Loucy (cell line): ENCODE measurements around the gene CHST11.

Experiments used
- H2AFZ ChIP-seq: fragments of 200-600 bp; sonication (generic); 2 replicates; pipeline ENCODE4 v1.6.0; 2016; ENCODE audit warnings: antibody characterized with exemption, mild to moderate bottlenecking, low read length, moderate library complexity
- H3F3A ChIP-seq: fragments of 200-600 bp; 2 replicates; pipeline ENCODE4 v1.6.0; 2016; ENCODE audit warnings: antibody characterized with exemption, low read depth, mild to moderate bottlenecking
- H3K27me3 ChIP-seq: fragments of 200-600 bp; sonication (generic); 2 replicates; pipeline ENCODE4 v1.6.1; 2014; ENCODE audit warnings: low read length, mild to moderate bottlenecking; ENCODE audit not compliant: insufficient read depth, poor library complexity, severe bottlenecking
- H3K36me3 ChIP-seq: fragments of 200-600 bp; sonication (generic); 2 replicates; pipeline ENCODE4 v1.6.1; 2016; ENCODE audit warnings: low read length; ENCODE audit not compliant: insufficient read depth
- H3K4me1 ChIP-seq: fragments of 200-600 bp; sonication (generic); 2 replicates; pipeline ENCODE4 v1.5.1; 2014; ENCODE audit warnings: low read length, mild to moderate bottlenecking; ENCODE audit not compliant: insufficient read depth, poor library complexity, severe bottlenecking
- H3K4me2 ChIP-seq: fragments of 200-600 bp; sonication (generic); 2 replicates; pipeline ENCODE4 v1.6.0; 2014; ENCODE audit warnings: antibody characterized with exemption, low read length, low read depth, mild to moderate bottlenecking; ENCODE audit not compliant: poor library complexity, severe bottlenecking
- H3K4me3 ChIP-seq: fragments of 200-600 bp; sonication (generic); 2 replicates; pipeline ENCODE4 v1.5.1; 2014; ENCODE audit warnings: low read length, mild to moderate bottlenecking, mixed read lengths; ENCODE audit not compliant: poor library complexity, severe bottlenecking
- H3K79me2 ChIP-seq: fragments of 200-600 bp; sonication (generic); 2 replicates; pipeline ENCODE4 v1.6.1; 2014; ENCODE audit warnings: low read length; ENCODE audit not compliant: insufficient read depth
- H3K9ac ChIP-seq: fragments of 200-600 bp; sonication (generic); 2 replicates; pipeline ENCODE4 v1.6.0; 2014; ENCODE audit warnings: mild to moderate bottlenecking, low read depth, low read length, moderate library complexity; ENCODE audit not compliant: poor library complexity, severe bottlenecking
- H3K9me2 ChIP-seq: fragments of 200-600 bp; sonication (generic); replicated peaks from 2 replicates; pipeline ENCODE4 v1.6.1; 2016; ENCODE audit warnings: low read depth, low read length, mixed read lengths
- H3K9me3 ChIP-seq: fragments of 200-600 bp; sonication (generic); 2 replicates; pipeline ENCODE4 v1.6.1; 2014; ENCODE audit warnings: mild to moderate bottlenecking, antibody characterized with exemption, low read length, low read depth; ENCODE audit not compliant: insufficient read depth
- H4K20me1 ChIP-seq: fragments of 200-600 bp; sonication (generic); 2 replicates; pipeline ENCODE4 v1.6.0; 2014; ENCODE audit warnings: antibody characterized with exemption, low read length, mild to moderate bottlenecking; ENCODE audit not compliant: insufficient read depth, poor library complexity, severe bottlenecking
- EZH2phosphoT487 ChIP-seq: fragments of 200-600 bp; IDR thresholded peaks from 2 replicates; pipeline ENCODE4 v1.6.1; 2018; ENCODE audit warnings: antibody characterized with exemption, mild to moderate bottlenecking, moderate library complexity, borderline replicate concordance
- TF ChIP-seq, protein P1 (sequence below): fragments of 200-600 bp; sonication (generic); conservative IDR thresholded peaks from 2 replicates; pipeline ENCODE4 v1.5.1; 2014; ENCODE audit warnings: mild to moderate bottlenecking, antibody characterized with exemption, low read length

CHST11 gene

DNA sequence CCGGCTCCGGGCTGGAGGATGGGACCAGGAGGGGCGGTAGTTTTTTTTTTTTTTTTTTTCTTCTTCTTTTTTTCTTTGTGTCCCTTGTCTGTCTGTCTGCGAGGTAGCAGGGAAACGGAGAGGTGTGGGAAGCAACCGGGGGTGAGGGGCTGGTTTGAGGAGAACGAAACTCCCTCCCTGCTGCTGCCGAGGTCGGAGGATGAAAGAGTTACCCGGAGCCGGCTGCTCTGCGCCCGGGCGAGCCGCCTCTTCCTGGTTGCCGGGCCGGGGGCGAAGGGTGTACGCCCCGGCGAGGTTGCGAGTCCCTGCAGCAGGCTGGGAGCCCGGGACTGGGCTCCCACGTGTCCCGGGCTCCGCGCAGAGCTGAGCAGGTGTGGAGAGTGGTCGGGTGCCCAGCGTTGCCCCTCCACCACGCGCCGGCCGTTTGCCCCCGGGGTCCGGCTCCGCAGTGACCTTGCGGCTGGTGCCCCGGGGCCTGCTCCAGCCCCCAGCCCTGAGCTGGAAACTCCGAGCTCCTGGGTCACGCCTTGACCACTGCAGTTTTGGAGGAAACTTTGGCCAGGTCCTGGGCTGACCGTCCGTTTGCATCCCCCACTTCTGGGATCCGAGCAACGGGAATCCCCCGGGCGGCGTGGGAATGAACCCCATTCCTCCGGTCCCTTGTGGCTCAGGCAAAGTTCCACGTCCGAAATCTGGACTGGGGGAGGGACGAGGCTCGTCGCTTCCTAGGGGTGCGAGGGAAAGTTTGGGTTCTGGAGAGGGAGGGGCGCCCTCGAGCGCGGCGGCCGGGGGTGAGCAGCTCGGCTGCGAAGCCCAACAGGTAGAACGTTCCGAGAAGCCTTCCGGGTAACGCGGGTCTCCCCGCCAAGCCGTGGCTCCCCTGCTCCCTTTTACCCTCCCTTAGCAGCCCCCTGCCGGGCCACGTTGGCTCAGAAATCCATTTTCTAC, 1.3 kb downstream of the CHST11 start:
- Histone ChIP-seq H3F3A (peaks cover 6% of the 10 kb centered on the region; the same call in 1 of the 2 replicates), H3K4me3 (peak overlapping the region; percentile 97), H2AFZ (no peak overlapping the region), H3K27me3 (peaks cover 16% of the 10 kb centered on the region), H3K79me2 (peaks cover 84% of the 10 kb centered on the region), H4K20me1 (peaks cover 64% of the 10 kb centered on the region), H3K9me3 (no peaks in the 10 kb centered on the region), H3K4me1 (peaks cover 45% of the 10 kb centered on the region), H3K36me3 (peaks cover 15% of the 10 kb centered on the region; the same call in 1 of the 2 replicates), H3K9ac (peak overlapping the region; percentile 100), H3K9me2 (no peaks in the 10 kb centered on the region), H3K4me2 (peak overlapping the region; percentile 98)
- TF ChIP-seq, protein P1, sequence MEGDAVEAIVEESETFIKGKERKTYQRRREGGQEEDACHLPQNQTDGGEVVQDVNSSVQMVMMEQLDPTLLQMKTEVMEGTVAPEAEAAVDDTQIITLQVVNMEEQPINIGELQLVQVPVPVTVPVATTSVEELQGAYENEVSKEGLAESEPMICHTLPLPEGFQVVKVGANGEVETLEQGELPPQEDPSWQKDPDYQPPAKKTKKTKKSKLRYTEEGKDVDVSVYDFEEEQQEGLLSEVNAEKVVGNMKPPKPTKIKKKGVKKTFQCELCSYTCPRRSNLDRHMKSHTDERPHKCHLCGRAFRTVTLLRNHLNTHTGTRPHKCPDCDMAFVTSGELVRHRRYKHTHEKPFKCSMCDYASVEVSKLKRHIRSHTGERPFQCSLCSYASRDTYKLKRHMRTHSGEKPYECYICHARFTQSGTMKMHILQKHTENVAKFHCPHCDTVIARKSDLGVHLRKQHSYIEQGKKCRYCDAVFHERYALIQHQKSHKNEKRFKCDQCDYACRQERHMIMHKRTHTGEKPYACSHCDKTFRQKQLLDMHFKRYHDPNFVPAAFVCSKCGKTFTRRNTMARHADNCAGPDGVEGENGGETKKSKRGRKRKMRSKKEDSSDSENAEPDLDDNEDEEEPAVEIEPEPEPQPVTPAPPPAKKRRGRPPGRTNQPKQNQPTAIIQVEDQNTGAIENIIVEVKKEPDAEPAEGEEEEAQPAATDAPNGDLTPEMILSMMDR, result 0 out of 2 replicates have a peak, but pooled peaks have one; percentile 14
- no peak for TF ChIP-seq EZH2phosphoT487

DNA sequence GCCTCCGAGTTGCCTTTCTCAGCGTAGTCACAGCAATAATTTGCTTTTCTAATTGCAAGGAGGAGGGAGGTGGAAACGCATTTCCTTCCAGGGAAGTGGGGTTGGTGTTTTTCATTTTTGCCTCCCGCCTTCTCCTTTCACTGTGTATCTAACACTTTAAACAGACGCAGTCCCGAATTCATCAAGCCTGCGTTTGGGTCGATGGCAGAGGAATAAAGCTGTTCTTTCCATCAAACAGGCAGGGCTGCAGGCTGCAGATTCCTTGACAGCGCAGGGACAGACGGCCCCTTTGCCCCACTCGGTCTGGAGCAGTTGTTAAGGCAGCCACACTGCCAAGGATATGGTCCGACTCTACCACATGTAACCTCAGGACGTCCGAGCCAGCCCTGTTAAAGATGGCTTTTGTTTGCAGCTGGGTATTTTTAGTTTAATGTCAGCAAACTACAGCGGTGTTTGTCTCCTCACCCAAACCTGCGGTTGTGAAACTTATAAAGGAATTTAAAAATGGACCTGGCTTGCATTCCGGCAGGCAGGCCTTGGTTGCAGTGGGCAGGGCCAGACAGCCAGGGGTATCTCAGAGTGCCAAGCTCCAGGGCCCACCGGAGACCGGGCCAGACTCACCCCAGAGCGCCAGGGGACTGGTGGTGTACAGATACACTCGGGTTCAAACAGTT, 2.1 kb downstream of the CHST11 start:
- no peak overlapping the region for H2AFZ ChIP-seq
- H3K36me3 ChIP-seq, result peaks cover 15% of the 10 kb centered on the region; the same call in 1 of the 2 replicates
- TF ChIP-seq, protein P1, result no peak
- no peak for TF ChIP-seq EZH2phosphoT487
- peak overlapping the region; percentile 98 for H3K4me2 ChIP-seq
- H3K9ac ChIP-seq, result peak overlapping the region; percentile 100
- no peaks in the 10 kb centered on the region for H3K9me3 ChIP-seq
- H3K4me1 ChIP-seq, result peaks cover 53% of the 10 kb centered on the region
- peaks cover 71% of the 10 kb centered on the region for H4K20me1 ChIP-seq
- peaks cover 92% of the 10 kb centered on the region for H3K79me2 ChIP-seq
- peaks cover 16% of the 10 kb centered on the region for H3K27me3 ChIP-seq
- H3K9me2 ChIP-seq, result no peaks in the 10 kb centered on the region
- peak overlapping the region; percentile 97 for H3K4me3 ChIP-seq
- peaks cover 6% of the 10 kb centered on the region; the same call in 1 of the 2 replicates for H3F3A ChIP-seq

DNA sequence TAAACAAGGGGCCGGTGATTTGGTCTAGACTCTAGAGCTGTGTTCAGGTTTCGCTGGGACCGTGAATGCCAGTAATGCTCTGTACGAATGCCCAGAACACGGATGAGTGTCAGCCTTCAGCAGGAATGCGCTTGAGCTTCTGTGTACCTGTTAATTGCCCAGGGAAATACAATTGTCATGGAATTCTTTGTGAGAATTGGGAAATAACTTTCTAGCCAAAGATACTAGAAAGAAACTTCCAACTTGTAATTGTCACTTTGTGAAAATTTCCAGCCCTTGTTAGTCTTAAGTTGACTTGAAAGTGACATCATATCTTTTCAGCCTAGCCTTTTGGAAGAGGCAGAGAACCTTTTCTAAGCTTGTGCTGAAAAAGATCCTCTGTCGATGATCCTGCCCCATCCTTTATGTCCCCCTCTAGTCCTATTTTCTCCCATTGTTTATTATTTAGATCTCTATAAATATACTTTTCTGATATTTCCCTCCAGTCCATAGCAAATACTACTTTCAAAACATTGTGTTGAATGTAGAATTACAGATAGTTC, 2.7 kb downstream of the CHST11 start:
- Histone ChIP-seq H3K4me2 (peak overlapping the region; percentile 98), H3K9ac (peak overlapping the region; percentile 100), H3K9me2 (no peaks in the 10 kb centered on the region), H3K9me3 (no peaks in the 10 kb centered on the region), H3K4me1 (peaks cover 56% of the 10 kb centered on the region), H3K27me3 (peaks cover 16% of the 10 kb centered on the region), H2AFZ (no peak overlapping the region), H4K20me1 (peaks cover 78% of the 10 kb centered on the region), H3K4me3 (peak overlapping the region; percentile 97), H3K79me2 (peaks cover 98% of the 10 kb centered on the region), H3F3A (peaks cover 6% of the 10 kb centered on the region; the same call in 1 of the 2 replicates), H3K36me3 (peaks cover 15% of the 10 kb centered on the region; the same call in 1 of the 2 replicates)
- TF ChIP-seq, protein P1, result no peak
- TF ChIP-seq EZH2phosphoT487, result no peak
